ENCODE measurements around the gene EP400.

Gene EP400

GRCh38 chr12:132029503-132030300, 80.0 kb downstream of the EP400 start:
- no peak for DNase-seq (ENCODE audit: low spot score)
- in situ Hi-C loops (cut with MboI; ENCODE audit: low pct_unique_long_range_greater_than_20kb, low sequenced_read_pairs, unreplicated experiment): no loop called here
- TF ChIP-seq CTCF (IDR thresholded peaks at IDR 0.05; ENCODE audit: extremely low read depth, insufficient read depth, missing control alignments): no peak

- no peak for DNase-seq (ENCODE audit: low spot score)
- in situ Hi-C loops (cut with MboI; ENCODE audit: low pct_unique_long_range_greater_than_20kb, low sequenced_read_pairs, unreplicated experiment): no loop called here
- TF ChIP-seq CTCF (IDR thresholded peaks at IDR 0.05; ENCODE audit: extremely low read depth, insufficient read depth, missing control alignments): no peak
These were observed 80.8 kb downstream of the EP400 start for GRCh38 chr12:132030367-132031038.

- in situ Hi-C loops (cut with MboI; ENCODE audit: low pct_unique_long_range_greater_than_20kb, low sequenced_read_pairs, unreplicated experiment): no loop called here
- DNase-seq (ENCODE audit: low spot score): no peak
- TF ChIP-seq CTCF (IDR thresholded peaks at IDR 0.05; ENCODE audit: extremely low read depth, insufficient read depth, missing control alignments): no peak
These were observed 83.9 kb downstream of the EP400 start for GRCh38 chr12:132033627-132034026.

GRCh38 chr12:132036063-132036683, 86.4 kb downstream of the EP400 start:
- no peak for TF ChIP-seq CTCF (IDR thresholded peaks at IDR 0.05; ENCODE audit: extremely low read depth, insufficient read depth, missing control alignments)
- in situ Hi-C loops (cut with MboI; ENCODE audit: low pct_unique_long_range_greater_than_20kb, low sequenced_read_pairs, unreplicated experiment): no loop called here
- DNase-seq (ENCODE audit: low spot score): no peak

- no peak for DNase-seq (ENCODE audit: low spot score)
- in situ Hi-C loops (cut with MboI; ENCODE audit: low pct_unique_long_range_greater_than_20kb, low sequenced_read_pairs, unreplicated experiment): no loop called here
- TF ChIP-seq CTCF (IDR thresholded peaks at IDR 0.05; ENCODE audit: extremely low read depth, insufficient read depth, missing control alignments): no peak
These were observed 91.3 kb downstream of the EP400 start for GRCh38 chr12:132040906-132041606.

- no peak for DNase-seq (ENCODE audit: low spot score)
- in situ Hi-C loops (cut with MboI; ENCODE audit: low pct_unique_long_range_greater_than_20kb, low sequenced_read_pairs, unreplicated experiment): no loop called here
- no peak for TF ChIP-seq CTCF (IDR thresholded peaks at IDR 0.05; ENCODE audit: extremely low read depth, insufficient read depth, missing control alignments)
These were observed 93.5 kb downstream of the EP400 start for GRCh38 chr12:132043216-132043615.
